Astrocyte (in vitro differentiated cells and primary cell): ENCODE results near the gene CHRNB2. TPM values are rescaled to one million over a fixed set of nuclear protein-coding genes. Genes with fewer than 3 reads are reported as not detected.

ENCODE experiments used
- DNase-seq: peaks from one replicate; pipeline ENCODE4 v3.0.0-alpha.2; 2010; ENCODE audit warnings: low read depth
- FAIRE-seq: peaks from 2 replicates; lab custom pipeline; 2011; peaks lifted over from hg19 to GRCh38; lab: Jason Lieb, UNC
- H2AFZ ChIP-seq: 2 replicates; pipeline ENCODE4 v1.6.0; 2012; ENCODE audit warnings: low read depth, low read length, inconsistent platforms
- H3K27ac ChIP-seq: 2 replicates; pipeline ENCODE4 v1.5.1; 2011; ENCODE audit warnings: low read depth, low read length, inconsistent platforms
- H3K27me3 ChIP-seq: 2 replicates; pipeline ENCODE4 v1.6.0; 2011; ENCODE audit warnings: low read length, inconsistent platforms; ENCODE audit not compliant: insufficient read depth
- H3K36me3 ChIP-seq: 2 replicates; pipeline ENCODE4 v1.5.1; 2011; ENCODE audit warnings: low read length, inconsistent platforms; ENCODE audit not compliant: insufficient read depth
- H3K4me1 ChIP-seq: 2 replicates; pipeline ENCODE4 v1.5.1; 2011; ENCODE audit warnings: low read length, inconsistent platforms; ENCODE audit not compliant: insufficient read depth
- H3K4me2 ChIP-seq: 2 replicates; pipeline ENCODE4 v1.6.0; 2012; ENCODE audit warnings: low read length, inconsistent platforms
- H3K4me3 ChIP-seq: 2 replicates; pipeline ENCODE4 v1.5.1; 2011; ENCODE audit warnings: low read depth, mild to moderate bottlenecking, low read length, inconsistent platforms; ENCODE audit not compliant: insufficient read depth
- H3K79me2 ChIP-seq: 2 replicates; pipeline ENCODE4 v1.6.0; 2012; ENCODE audit warnings: mild to moderate bottlenecking, low read length, inconsistent platforms; ENCODE audit not compliant: insufficient read depth
- H3K9ac ChIP-seq: 2 replicates; pipeline ENCODE4 v1.6.0; 2012; ENCODE audit warnings: mild to moderate bottlenecking, low read length, inconsistent platforms
- H3K9me3 ChIP-seq: 2 replicates; pipeline ENCODE4 v1.5.1; 2012; ENCODE audit warnings: low read depth, mild to moderate bottlenecking, low read length, inconsistent platforms; ENCODE audit not compliant: insufficient read depth
- H4K20me1 ChIP-seq: 2 replicates; pipeline ENCODE4 v1.6.0; 2012; ENCODE audit warnings: low read length, inconsistent platforms; ENCODE audit not compliant: insufficient read depth
- H3K27ac Mint-ChIP-seq: one replicate; pipeline ENCODE4 v1.8.0; 2021; ENCODE audit warnings: mild to moderate bottlenecking, mixed read lengths; ENCODE audit not compliant: unreplicated experiment
- H3K27me3 Mint-ChIP-seq: one replicate; pipeline ENCODE4 v1.8.0; 2021; ENCODE audit warnings: low read depth, mixed read lengths; ENCODE audit not compliant: unreplicated experiment
- H3K36me3 Mint-ChIP-seq: one replicate; pipeline ENCODE4 v1.8.0; 2021; ENCODE audit warnings: low read depth, mixed read lengths; ENCODE audit not compliant: unreplicated experiment
- H3K4me1 Mint-ChIP-seq: one replicate; pipeline ENCODE4 v1.8.0; 2021; ENCODE audit warnings: low read depth, mixed read lengths; ENCODE audit not compliant: unreplicated experiment
- H3K4me3 Mint-ChIP-seq: one replicate; pipeline ENCODE4 v1.8.0; 2021; ENCODE audit warnings: mild to moderate bottlenecking, moderate library complexity, mixed read lengths; ENCODE audit not compliant: unreplicated experiment
- H3K9me3 Mint-ChIP-seq: one replicate; pipeline ENCODE4 v1.8.0; 2021; ENCODE audit warnings: mild to moderate bottlenecking, mixed read lengths; ENCODE audit not compliant: unreplicated experiment
- EZH2 ChIP-seq: IDR thresholded peaks from 2 replicates; pipeline ENCODE4 v1.6.1; 2012; ENCODE audit warnings: mild to moderate bottlenecking, low read length, inconsistent platforms; ENCODE audit not compliant: insufficient read depth
- total RNA-seq: library from RNA; stranded (reverse); gene quantifications from 2 replicates; pipeline ENCODE4 v1.2.1, GENCODE V29; 2021
- TF ChIP-seq, protein P1 (sequence below): IDR thresholded peaks from 2 replicates; pipeline ENCODE4 v1.5.1; 2011; ENCODE audit warnings: low read depth, mild to moderate bottlenecking, inconsistent platforms, low read length, moderate library complexity; ENCODE audit not compliant: insufficient read depth

The CHRNB2 gene
- total RNA-seq, 1 donor from 2014 or later = 0.20 TPM

DNA sequence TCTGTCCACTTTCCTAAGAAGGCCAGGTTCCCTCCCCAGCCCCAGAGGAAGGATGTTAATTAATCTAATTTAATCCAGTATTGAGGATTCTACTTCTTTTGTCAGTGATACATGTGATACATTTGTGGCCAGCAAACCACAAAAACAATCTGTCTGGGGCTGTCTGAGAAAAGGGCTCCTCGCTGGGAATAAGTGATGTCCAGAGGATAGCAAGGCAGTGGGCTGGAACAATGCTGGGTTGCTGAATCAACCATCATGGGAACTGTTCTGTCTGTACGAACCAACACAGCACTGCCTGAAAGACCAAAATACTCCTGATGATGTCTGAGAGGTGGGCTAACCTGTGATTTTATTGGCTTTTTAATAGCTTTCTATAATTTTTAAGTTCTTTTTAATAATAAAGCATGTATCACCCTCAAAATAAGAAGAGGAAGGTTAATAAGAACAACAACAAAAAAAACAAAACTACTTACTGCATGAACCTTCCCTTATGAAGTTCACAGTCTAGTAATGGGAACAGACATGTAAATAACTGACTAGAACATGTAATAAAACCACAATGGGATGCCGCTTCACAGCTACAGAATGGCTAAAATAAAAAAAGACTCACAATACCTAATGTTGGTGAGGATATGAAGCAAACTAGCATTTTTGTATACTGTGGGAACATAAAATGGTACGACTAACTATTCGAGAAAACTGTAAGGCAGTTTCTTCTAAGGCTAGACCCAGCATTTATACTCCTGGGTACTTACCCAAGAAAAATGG is 51.8 kb downstream of the CHRNB2 start:
- Histone ChIP-seq H3K9ac (no peak overlapping the region), H3K9me3 (no peaks in the 10 kb centered on the region), H3K79me2 (peaks cover 100% of the 10 kb centered on the region), H3K36me3 (peaks cover 7% of the 10 kb centered on the region), H3K4me3 (no peak overlapping the region), H3K4me2 (no peak overlapping the region), H3K27ac (no peak overlapping the region), H3K4me1 (peaks cover 14% of the 10 kb centered on the region), H4K20me1 (peaks cover 83% of the 10 kb centered on the region), H2AFZ (no peak overlapping the region), H3K27me3 (no peaks in the 10 kb centered on the region)
- Mint-ChIP-seq H3K9me3 (no peaks in the 10 kb centered on the region), H3K4me3 (peak overlapping the region; percentile 58), H3K4me1 (peaks cover 61% of the 10 kb centered on the region), H3K27me3 (no peaks in the 10 kb centered on the region), H3K36me3 (peaks cover 11% of the 10 kb centered on the region), H3K27ac (peak overlapping the region; percentile 59)
- no peak for TF ChIP-seq EZH2
- TF ChIP-seq, protein P1, sequence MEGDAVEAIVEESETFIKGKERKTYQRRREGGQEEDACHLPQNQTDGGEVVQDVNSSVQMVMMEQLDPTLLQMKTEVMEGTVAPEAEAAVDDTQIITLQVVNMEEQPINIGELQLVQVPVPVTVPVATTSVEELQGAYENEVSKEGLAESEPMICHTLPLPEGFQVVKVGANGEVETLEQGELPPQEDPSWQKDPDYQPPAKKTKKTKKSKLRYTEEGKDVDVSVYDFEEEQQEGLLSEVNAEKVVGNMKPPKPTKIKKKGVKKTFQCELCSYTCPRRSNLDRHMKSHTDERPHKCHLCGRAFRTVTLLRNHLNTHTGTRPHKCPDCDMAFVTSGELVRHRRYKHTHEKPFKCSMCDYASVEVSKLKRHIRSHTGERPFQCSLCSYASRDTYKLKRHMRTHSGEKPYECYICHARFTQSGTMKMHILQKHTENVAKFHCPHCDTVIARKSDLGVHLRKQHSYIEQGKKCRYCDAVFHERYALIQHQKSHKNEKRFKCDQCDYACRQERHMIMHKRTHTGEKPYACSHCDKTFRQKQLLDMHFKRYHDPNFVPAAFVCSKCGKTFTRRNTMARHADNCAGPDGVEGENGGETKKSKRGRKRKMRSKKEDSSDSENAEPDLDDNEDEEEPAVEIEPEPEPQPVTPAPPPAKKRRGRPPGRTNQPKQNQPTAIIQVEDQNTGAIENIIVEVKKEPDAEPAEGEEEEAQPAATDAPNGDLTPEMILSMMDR = no peak
- DNase-seq (peak; percentile 57), FAIRE-seq (no peak)

DNA sequence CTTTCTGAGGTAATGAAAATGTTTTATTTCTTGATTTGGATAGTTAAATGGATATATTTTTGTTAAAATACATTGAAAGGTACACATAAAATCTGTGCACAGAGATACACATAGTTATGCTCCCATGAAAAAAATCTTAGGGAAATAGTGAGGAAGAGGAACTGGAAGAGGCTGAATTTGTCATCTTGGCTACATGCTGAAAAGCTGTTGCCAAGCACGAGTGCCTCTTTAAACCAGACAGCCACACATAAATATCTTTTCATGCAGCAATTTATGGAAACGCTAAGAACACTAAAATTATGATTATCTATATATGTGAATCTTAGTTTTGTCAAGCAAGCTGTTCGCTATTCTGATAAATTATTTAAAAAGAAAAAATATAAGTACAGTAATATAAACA is 53.2 kb downstream of the CHRNB2 start:
- TF ChIP-seq EZH2 = no peak
- H3K27ac ChIP-seq = no peak overlapping the region
- no peak overlapping the region for H3K4me3 Mint-ChIP-seq
- no peaks in the 10 kb centered on the region for H3K27me3 ChIP-seq
- peak overlapping the region; percentile 59 for H3K27ac Mint-ChIP-seq
- peaks cover 8% of the 10 kb centered on the region for H3K36me3 ChIP-seq
- H3K27me3 Mint-ChIP-seq = no peaks in the 10 kb centered on the region
- no peak overlapping the region for H2AFZ ChIP-seq
- DNase-seq (no peak), FAIRE-seq (no peak)
- no peak overlapping the region for H3K4me2 ChIP-seq
- peaks cover 11% of the 10 kb centered on the region for H3K36me3 Mint-ChIP-seq
- H3K4me1 Mint-ChIP-seq = peaks cover 58% of the 10 kb centered on the region
- no peaks in the 10 kb centered on the region for H3K9me3 Mint-ChIP-seq
- peaks cover 98% of the 10 kb centered on the region for H3K79me2 ChIP-seq
- no peaks in the 10 kb centered on the region for H3K9me3 ChIP-seq
- H3K4me1 ChIP-seq = peaks cover 22% of the 10 kb centered on the region
- no peak overlapping the region for H3K4me3 ChIP-seq
- H3K9ac ChIP-seq = no peak overlapping the region
- peaks cover 81% of the 10 kb centered on the region for H4K20me1 ChIP-seq

DNA sequence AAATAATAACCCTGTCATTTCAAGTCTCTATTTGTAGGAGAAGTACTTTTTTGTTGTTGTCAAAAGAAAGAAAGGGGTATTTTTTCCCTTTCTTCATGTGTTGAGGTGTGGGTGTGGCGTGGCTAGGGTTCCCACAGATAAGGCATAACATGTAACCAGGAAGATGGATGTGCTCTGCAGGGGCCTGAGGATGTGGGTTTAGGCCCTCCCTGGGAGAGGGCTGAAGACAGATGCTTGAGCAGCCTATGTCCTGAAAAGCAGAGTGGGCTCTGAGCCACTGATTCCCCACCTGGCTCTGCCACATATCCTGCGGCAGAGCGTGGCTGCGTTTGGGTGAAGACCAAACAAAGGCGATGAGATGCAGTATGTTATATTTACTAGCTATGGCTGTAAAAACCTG is 54.3 kb downstream of the CHRNB2 start:
- no peak overlapping the region for H3K4me3 Mint-ChIP-seq
- no peak overlapping the region for H3K4me2 ChIP-seq

More for the DNA sequence above, 54.3 kb downstream of the CHRNB2 start:
- Mint-ChIP-seq H3K27ac (no peak overlapping the region), H3K4me1 (peaks cover 56% of the 10 kb centered on the region), H3K9me3 (no peaks in the 10 kb centered on the region), H3K27me3 (no peaks in the 10 kb centered on the region), H3K36me3 (peaks cover 8% of the 10 kb centered on the region)
- DNase-seq = peak; percentile 37
- peaks cover 98% of the 10 kb centered on the region for H3K79me2 ChIP-seq
- H3K27me3 ChIP-seq = no peaks in the 10 kb centered on the region
- H3K27ac ChIP-seq = no peak overlapping the region
- peaks cover 79% of the 10 kb centered on the region for H4K20me1 ChIP-seq
- no peak for FAIRE-seq
- no peak overlapping the region for H2AFZ ChIP-seq
- no peak overlapping the region for H3K9ac ChIP-seq
- H3K4me1 ChIP-seq = peaks cover 25% of the 10 kb centered on the region
- H3K9me3 ChIP-seq = no peaks in the 10 kb centered on the region
- peaks cover 6% of the 10 kb centered on the region for H3K36me3 ChIP-seq
- TF ChIP-seq, protein P1 = no peak
- no peak for TF ChIP-seq EZH2
- H3K4me3 ChIP-seq = no peak overlapping the region
